ENCODE data around the gene BAZ2B.
A peak's percentile ranks its signal among the peaks of the same experiment; 100 is the strongest.
"Not testable (repeated sequence)": the region's sequence is repeated elsewhere in the genome, so short reads cannot be mapped to it uniquely, and the experiment has no call there.

BAZ2B gene

DNA sequence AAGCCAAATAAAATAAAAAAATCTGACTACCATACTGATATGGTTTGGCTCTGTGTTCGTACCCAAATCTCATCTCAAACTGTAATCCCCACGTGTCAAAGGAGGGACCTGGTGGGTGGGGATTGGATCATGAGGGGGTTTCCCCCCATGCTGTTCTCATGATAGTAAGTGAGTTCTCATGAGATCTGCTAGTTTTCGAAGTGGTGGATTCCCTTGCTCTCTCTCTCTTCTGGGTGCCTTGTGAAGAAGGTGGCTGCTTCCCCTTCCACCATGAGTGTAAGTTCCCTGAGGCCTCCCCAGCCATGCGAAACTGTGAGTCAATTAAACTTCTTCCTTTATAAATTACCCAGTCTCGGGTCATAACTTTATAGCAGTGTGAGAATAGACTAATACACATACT, 206.1 kb downstream of the BAZ2B start:
- TF ChIP-seq, protein P1, sequence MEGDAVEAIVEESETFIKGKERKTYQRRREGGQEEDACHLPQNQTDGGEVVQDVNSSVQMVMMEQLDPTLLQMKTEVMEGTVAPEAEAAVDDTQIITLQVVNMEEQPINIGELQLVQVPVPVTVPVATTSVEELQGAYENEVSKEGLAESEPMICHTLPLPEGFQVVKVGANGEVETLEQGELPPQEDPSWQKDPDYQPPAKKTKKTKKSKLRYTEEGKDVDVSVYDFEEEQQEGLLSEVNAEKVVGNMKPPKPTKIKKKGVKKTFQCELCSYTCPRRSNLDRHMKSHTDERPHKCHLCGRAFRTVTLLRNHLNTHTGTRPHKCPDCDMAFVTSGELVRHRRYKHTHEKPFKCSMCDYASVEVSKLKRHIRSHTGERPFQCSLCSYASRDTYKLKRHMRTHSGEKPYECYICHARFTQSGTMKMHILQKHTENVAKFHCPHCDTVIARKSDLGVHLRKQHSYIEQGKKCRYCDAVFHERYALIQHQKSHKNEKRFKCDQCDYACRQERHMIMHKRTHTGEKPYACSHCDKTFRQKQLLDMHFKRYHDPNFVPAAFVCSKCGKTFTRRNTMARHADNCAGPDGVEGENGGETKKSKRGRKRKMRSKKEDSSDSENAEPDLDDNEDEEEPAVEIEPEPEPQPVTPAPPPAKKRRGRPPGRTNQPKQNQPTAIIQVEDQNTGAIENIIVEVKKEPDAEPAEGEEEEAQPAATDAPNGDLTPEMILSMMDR (IDR thresholded peaks at IDR 0.05; ENCODE audit: control insufficient read depth, insufficient read depth, low read depth, low read length, missing control alignments) = no peak
- DNase-seq (ENCODE audit: low read depth) = no peak

DNA sequence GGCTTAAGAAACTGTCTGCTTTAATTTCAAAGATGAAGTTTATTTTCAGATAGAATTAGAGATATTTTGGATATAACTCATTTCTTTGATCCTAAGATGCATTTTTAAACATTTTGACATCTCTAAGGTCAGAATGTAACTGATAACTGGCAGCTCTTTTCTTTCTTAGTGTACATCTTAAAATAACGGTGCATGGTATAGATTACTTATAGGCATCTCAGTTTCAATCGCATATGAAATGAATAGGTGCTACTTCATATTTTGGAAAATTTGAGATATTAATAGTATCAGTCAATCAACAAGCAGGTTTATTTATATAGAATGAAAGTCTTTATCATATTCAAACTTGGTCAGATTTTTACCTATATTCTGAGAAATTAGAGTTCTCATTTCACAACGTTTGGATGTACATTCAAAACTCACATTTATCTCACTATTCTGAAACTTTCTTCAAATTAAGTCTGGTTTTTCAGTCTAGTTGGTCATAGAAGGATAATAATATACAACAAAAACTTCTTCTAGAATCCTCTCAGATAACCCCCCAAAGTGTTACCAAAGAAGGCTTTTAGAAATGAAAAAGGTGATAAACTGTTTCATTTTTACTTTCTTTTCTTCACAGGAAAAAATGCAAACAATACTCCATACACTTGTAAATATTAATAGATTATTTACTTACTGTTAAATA, 207.1 kb downstream of the BAZ2B start:
- no peak for DNase-seq (ENCODE audit: low read depth)
- TF ChIP-seq, protein P1 (IDR thresholded peaks at IDR 0.05; ENCODE audit: control insufficient read depth, insufficient read depth, low read depth, low read length, missing control alignments) = no peak
- no peak overlapping the region for H3K4me3 ChIP-seq (ENCODE audit: control insufficient read depth, low read depth, low read length)

More for the DNA sequence above, 206.1 kb downstream of the BAZ2B start:
- no peak overlapping the region for H3K4me3 ChIP-seq (ENCODE audit: control insufficient read depth, low read depth, low read length)

DNA sequence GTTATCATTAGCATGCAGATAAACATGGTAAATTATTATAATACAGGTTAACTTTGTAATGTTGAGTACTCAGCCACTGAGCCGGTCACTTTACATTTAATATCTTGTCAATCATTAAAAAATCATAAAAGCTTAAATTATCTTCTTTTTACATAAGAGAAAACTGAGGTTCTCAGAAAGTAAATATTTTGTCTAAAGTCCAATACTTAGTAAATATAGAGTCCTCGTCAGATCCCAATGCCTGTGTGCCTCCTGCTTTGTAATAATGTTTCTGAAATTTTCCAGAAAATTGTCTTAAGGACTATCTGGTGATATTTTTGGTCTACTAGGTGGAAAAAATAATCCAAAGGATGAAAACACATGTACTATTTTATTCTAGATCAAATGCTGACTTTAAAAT, 213.6 kb downstream of the BAZ2B start:
- H3K4me3 ChIP-seq (ENCODE audit: control insufficient read depth, low read depth, low read length) = no peak overlapping the region
- TF ChIP-seq, protein P1 (IDR thresholded peaks at IDR 0.05; ENCODE audit: control insufficient read depth, insufficient read depth, low read depth, low read length, missing control alignments) = no peak
- DNase-seq (ENCODE audit: low read depth) = no peak

- not testable (repeated sequence) for H3K4me3 ChIP-seq (ENCODE audit: control insufficient read depth, low read depth, low read length); DNase-seq (ENCODE audit: low read depth)
These were observed 214.2 kb downstream of the BAZ2B start for GRCh38 chr2:159402160-159402559.

DNA sequence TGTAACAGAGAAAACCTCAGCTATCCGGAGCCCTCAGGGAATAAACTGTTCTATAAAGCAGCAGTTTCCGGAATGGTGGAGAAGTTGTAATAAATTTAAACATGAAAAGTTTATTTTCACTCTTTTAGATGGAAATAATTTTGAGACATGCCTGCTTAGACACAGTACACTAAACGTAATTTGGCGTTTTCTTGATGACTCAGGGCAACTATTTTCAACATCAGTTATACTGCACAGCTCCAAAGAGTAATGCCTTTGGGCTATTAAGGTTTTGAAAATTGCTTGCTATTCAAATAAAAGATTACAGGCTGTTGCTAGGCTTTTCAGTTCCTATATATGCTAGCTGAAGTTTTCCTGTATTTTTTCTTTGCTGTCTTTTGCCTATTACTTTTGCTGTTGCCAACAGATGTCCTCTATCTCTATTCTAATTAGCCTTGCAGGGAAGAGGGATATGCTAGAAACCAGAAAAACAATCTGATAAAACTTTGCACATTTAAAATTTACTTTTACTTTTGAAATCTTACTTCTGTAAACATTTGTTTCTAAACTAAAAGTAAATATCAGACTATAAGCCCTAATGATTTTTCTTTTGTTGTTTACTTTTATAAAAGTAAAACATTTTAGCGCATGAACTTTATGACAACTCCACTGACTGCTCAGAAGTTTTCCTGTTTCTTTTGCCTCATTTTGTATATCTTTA, 216.5 kb downstream of the BAZ2B start:
- peak; percentile 53 for DNase-seq (ENCODE audit: low read depth)
- TF ChIP-seq, protein P1 (IDR thresholded peaks at IDR 0.05; ENCODE audit: control insufficient read depth, insufficient read depth, low read depth, low read length, missing control alignments) = no peak
- H3K4me3 ChIP-seq (ENCODE audit: control insufficient read depth, low read depth, low read length) = no peak overlapping the region

- H3K4me3 ChIP-seq (ENCODE audit: control insufficient read depth, low read depth, low read length) = no peak overlapping the region
- DNase-seq (ENCODE audit: low read depth) = no peak
- TF ChIP-seq, protein P1 (IDR thresholded peaks at IDR 0.05; ENCODE audit: control insufficient read depth, insufficient read depth, low read depth, low read length, missing control alignments) = no peak
These were observed 219.5 kb downstream of the BAZ2B start for GRCh38 chr2:159396799-159397198.

- TF ChIP-seq, protein P1 (IDR thresholded peaks at IDR 0.05; ENCODE audit: control insufficient read depth, insufficient read depth, low read depth, low read length, missing control alignments) = no peak
- DNase-seq (ENCODE audit: low read depth) = no peak
- H3K4me3 ChIP-seq (ENCODE audit: control insufficient read depth, low read depth, low read length) = no peak overlapping the region
These were observed 233.8 kb downstream of the BAZ2B start for GRCh38 chr2:159382447-159383028.

All from AG09309 (cell line).